WTC11 (cell line): Measurements from ENCODE around the gene RARRES2. TPM values are rescaled to one million over a fixed set of nuclear protein-coding genes. Genes with fewer than 3 reads are reported as not detected.

ENCODE experiments used
- ATAC-seq: fragments of 200-7000 bp; cut with Tn5 transposase; 2 replicates; pipeline ENCODE4 v1.10.0; 2021; ENCODE audit warnings: mild to moderate bottlenecking, moderate library complexity
- CTCF ChIA-PET: fragments of 300-600 bp; sonication (Branson Sonifier 250); formaldehyde crosslinking; loops from one replicate; lab custom pipeline; 2021; ENCODE audit warnings: antibody characterized with exemption; lab: Charles Lee
- POLR2A ChIA-PET: fragments of 350-600 bp; sonication (Branson Sonifier 250); formaldehyde crosslinking; loops from one replicate; lab custom pipeline; 2021; ENCODE audit warnings: antibody characterized with exemption; lab: Charles Lee
- DNase-seq: peaks from one replicate; pipeline ENCODE4 v3.0.0; 2021; ENCODE audit warnings: low spot score
- H3K27ac Mint-ChIP-seq: 2 replicates; pipeline ENCODE4 v1.8.0; 2021; ENCODE audit warnings: mixed read lengths
- H3K27me3 Mint-ChIP-seq: 2 replicates; pipeline ENCODE4 v1.8.0; 2021; ENCODE audit warnings: low read depth, mild to moderate bottlenecking, moderate library complexity, mixed read lengths
- H3K36me3 Mint-ChIP-seq: 2 replicates; pipeline ENCODE4 v1.8.0; 2021; ENCODE audit warnings: mixed read lengths
- H3K4me1 Mint-ChIP-seq: 2 replicates; pipeline ENCODE4 v1.8.0; 2022; ENCODE audit warnings: mixed read lengths
- H3K4me3 Mint-ChIP-seq: 2 replicates; pipeline ENCODE4 v1.8.0; 2021; ENCODE audit warnings: mild to moderate bottlenecking, moderate library complexity, mixed read lengths
- H3K9me3 Mint-ChIP-seq: 2 replicates; pipeline ENCODE4 v1.8.0; 2021; ENCODE audit warnings: mixed read lengths
- AFF4 ChIP-seq: sonication (generic); formaldehyde crosslinking; IDR thresholded peaks from 2 replicates; pipeline ENCODE4 v1.8.1; 2023; ENCODE audit warnings: mild to moderate bottlenecking, missing genetic modification reagents, borderline replicate concordance
- ATF1 ChIP-seq: sonication (generic); formaldehyde crosslinking; IDR thresholded peaks from 2 replicates; pipeline ENCODE4 v1.8.1; 2023; ENCODE audit warnings: mild to moderate bottlenecking, moderate library complexity, missing genetic modification reagents
- ATF2 ChIP-seq: sonication (generic); formaldehyde crosslinking; IDR thresholded peaks from 2 replicates; pipeline ENCODE4 v1.8.1; 2022; ENCODE audit warnings: low read depth, missing genetic modification reagents, borderline replicate concordance
- CREM ChIP-seq: sonication (generic); formaldehyde crosslinking; IDR thresholded peaks from 2 replicates; pipeline ENCODE4 v1.8.1; 2022; ENCODE audit warnings: mild to moderate bottlenecking, missing genetic modification reagents, moderate library complexity
- ELF4 ChIP-seq: sonication (generic); formaldehyde crosslinking; IDR thresholded peaks from 2 replicates; pipeline ENCODE4 v1.8.1; 2022; ENCODE audit warnings: low read depth, mild to moderate bottlenecking, moderate library complexity, missing genetic modification reagents
- ETV6 ChIP-seq: sonication (generic); formaldehyde crosslinking; IDR thresholded peaks from 2 replicates; pipeline ENCODE4 v1.8.1; 2022; ENCODE audit warnings: mild to moderate bottlenecking, missing genetic modification reagents
- FOXJ3 ChIP-seq: sonication (generic); formaldehyde crosslinking; IDR thresholded peaks from 2 replicates; pipeline ENCODE4 v1.9.0; 2021; ENCODE audit warnings: missing genetic modification reagents, mild to moderate bottlenecking, borderline replicate concordance
- FOXP1 ChIP-seq: sonication (generic); formaldehyde crosslinking; IDR thresholded peaks from 2 replicates; pipeline ENCODE4 v1.8.0; 2022; ENCODE audit warnings: missing genetic modification reagents, mild to moderate bottlenecking, moderate library complexity, borderline replicate concordance
- MYBL2 ChIP-seq: sonication (generic); formaldehyde crosslinking; IDR thresholded peaks from 2 replicates; pipeline ENCODE4 v1.8.1; 2023; ENCODE audit warnings: mild to moderate bottlenecking, moderate library complexity, missing genetic modification reagents
- NFATC4 ChIP-seq: fragments of 250-450 bp; sonication (Bioruptor Pico); IDR thresholded peaks from 2 replicates; pipeline ENCODE4 v1.9.0; 2021; ENCODE audit warnings: mild to moderate bottlenecking
- NFE2L1 ChIP-seq: sonication (generic); formaldehyde crosslinking; IDR thresholded peaks from 2 replicates; pipeline ENCODE4 v1.8.1; 2023; ENCODE audit warnings: missing genetic modification reagents
- NFYB ChIP-seq: sonication (generic); formaldehyde crosslinking; conservative IDR thresholded peaks from 2 replicates; pipeline ENCODE4 v1.8.0; 2022; ENCODE audit warnings: low read depth, missing genetic modification reagents
- NR1H2 ChIP-seq: sonication (generic); formaldehyde crosslinking; IDR thresholded peaks from 2 replicates; pipeline ENCODE4 v1.9.0; 2021; ENCODE audit warnings: mild to moderate bottlenecking, moderate library complexity, missing genetic modification reagents
- RELA ChIP-seq: sonication (generic); formaldehyde crosslinking; IDR thresholded peaks from 2 replicates; pipeline ENCODE4 v1.8.1; 2022; ENCODE audit warnings: missing genetic modification reagents, mild to moderate bottlenecking, borderline replicate concordance
- SP1 ChIP-seq: sonication (generic); formaldehyde crosslinking; conservative IDR thresholded peaks from 2 replicates; pipeline ENCODE4 v1.8.1; 2022; ENCODE audit warnings: missing genetic modification reagents
- TCF7 ChIP-seq: sonication (generic); formaldehyde crosslinking; IDR thresholded peaks from 2 replicates; pipeline ENCODE4 v1.8.0; 2022; ENCODE audit warnings: mild to moderate bottlenecking, low read depth, missing genetic modification reagents, moderate library complexity
- TEAD1 ChIP-seq: sonication (generic); formaldehyde crosslinking; IDR thresholded peaks from 2 replicates; pipeline ENCODE4 v1.8.0; 2022; ENCODE audit warnings: mild to moderate bottlenecking, missing genetic modification reagents
- ZBTB21 ChIP-seq: sonication (generic); formaldehyde crosslinking; IDR thresholded peaks from 2 replicates; pipeline ENCODE4 v1.8.1; 2023; ENCODE audit warnings: mild to moderate bottlenecking, missing genetic modification reagents, borderline replicate concordance
- ZBTB43 ChIP-seq: sonication (generic); formaldehyde crosslinking; IDR thresholded peaks from 2 replicates; pipeline ENCODE4 v1.8.1; 2023; ENCODE audit warnings: mild to moderate bottlenecking, missing genetic modification reagents
- ZNF232 ChIP-seq: sonication (generic); formaldehyde crosslinking; IDR thresholded peaks from 2 replicates; pipeline ENCODE4 v1.8.0; 2022; ENCODE audit warnings: mild to moderate bottlenecking, missing genetic modification reagents
- ZNF281 ChIP-seq: sonication (generic); formaldehyde crosslinking; IDR thresholded peaks from 2 replicates; pipeline ENCODE4 v1.8.0; 2023; ENCODE audit warnings: mild to moderate bottlenecking, missing genetic modification reagents
- total RNA-seq: library from RNA; stranded (reverse); gene quantifications from 3 replicates; pipeline ENCODE4 v1.2.3, GENCODE V29; 2021
- TF ChIP-seq, protein P1 (sequence below): sonication (generic); formaldehyde crosslinking; IDR thresholded peaks from 2 replicates; pipeline ENCODE4 v1.8.1; 2023; ENCODE audit warnings: mild to moderate bottlenecking, missing genetic modification reagents, moderate library complexity
- TF ChIP-seq, protein P2 (sequence below): sonication (generic); formaldehyde crosslinking; IDR thresholded peaks from 2 replicates; pipeline ENCODE4 v1.8.1; 2022; ENCODE audit warnings: low read depth, mild to moderate bottlenecking, moderate library complexity, missing genetic modification reagents, borderline replicate concordance
- TF ChIP-seq, protein P3 (sequence below): sonication (generic); formaldehyde crosslinking; IDR thresholded peaks from 2 replicates; pipeline ENCODE4 v1.8.0; 2022; ENCODE audit warnings: mild to moderate bottlenecking, missing genetic modification reagents

Gene RARRES2
- total RNA-seq, 1 experiment from 2014 or later, result 230 TPM

GRCh38 chr7:150371996-150372270, 30.5 kb upstream of the RARRES2 start (continued):
- no peak for TF ChIP-seq MYBL2 (CRISPR knock-in tag)
- TF ChIP-seq AFF4 (CRISPR knock-in tag), result no peak
- no peak for TF ChIP-seq CREM (CRISPR knock-in tag)
- TF ChIP-seq ZBTB21 (CRISPR knock-in tag), result no peak
- TF ChIP-seq, protein P1, sequence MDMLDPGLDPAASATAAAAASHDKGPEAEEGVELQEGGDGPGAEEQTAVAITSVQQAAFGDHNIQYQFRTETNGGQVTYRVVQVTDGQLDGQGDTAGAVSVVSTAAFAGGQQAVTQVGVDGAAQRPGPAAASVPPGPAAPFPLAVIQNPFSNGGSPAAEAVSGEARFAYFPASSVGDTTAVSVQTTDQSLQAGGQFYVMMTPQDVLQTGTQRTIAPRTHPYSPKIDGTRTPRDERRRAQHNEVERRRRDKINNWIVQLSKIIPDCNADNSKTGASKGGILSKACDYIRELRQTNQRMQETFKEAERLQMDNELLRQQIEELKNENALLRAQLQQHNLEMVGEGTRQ (CRISPR knock-in tag), result no peak
- TF ChIP-seq RELA (CRISPR knock-in tag), result no peak
- no peak for TF ChIP-seq ETV6
- TF ChIP-seq, protein P2, sequence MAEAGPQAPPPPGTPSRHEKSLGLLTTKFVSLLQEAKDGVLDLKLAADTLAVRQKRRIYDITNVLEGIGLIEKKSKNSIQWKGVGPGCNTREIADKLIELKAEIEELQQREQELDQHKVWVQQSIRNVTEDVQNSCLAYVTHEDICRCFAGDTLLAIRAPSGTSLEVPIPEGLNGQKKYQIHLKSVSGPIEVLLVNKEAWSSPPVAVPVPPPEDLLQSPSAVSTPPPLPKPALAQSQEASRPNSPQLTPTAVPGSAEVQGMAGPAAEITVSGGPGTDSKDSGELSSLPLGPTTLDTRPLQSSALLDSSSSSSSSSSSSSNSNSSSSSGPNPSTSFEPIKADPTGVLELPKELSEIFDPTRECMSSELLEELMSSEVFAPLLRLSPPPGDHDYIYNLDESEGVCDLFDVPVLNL (CRISPR knock-in tag), result no peak
- TF ChIP-seq, all 79 proteins: peak for 0

GRCh38 chr7:150371131-150371995, 29.9 kb upstream of the RARRES2 start:
- POLR2A ChIA-PET, result interaction anchor here (0.9 to 2.1 kb wide), 3 partner anchors 9 to 35 kb away, joined by 3 to 14 read pairs (median 5); a partner anchor contains a TSS

More at GRCh38 chr7:150371131-150371995, 29.9 kb upstream of the RARRES2 start:
- CTCF ChIA-PET, result interaction anchor here (1.0 kb wide), 1 partner anchor 9 kb away, joined by 3 read pairs; no protein-coding TSS in a partner anchor
- no peaks in the 10 kb centered on the region for H3K27me3 Mint-ChIP-seq
- peaks cover 32% of the 10 kb centered on the region for H3K36me3 Mint-ChIP-seq
- ATAC-seq, result no peak
- H3K4me3 Mint-ChIP-seq, result no peak overlapping the region
- TF ChIP-seq NFATC4 (CRISPR knock-in tag) (no peak), NFE2L1 (CRISPR knock-in tag) (no peak), ZBTB43 (CRISPR knock-in tag) (no peak), ATF2 (CRISPR knock-in tag) (no peak), TCF7 (CRISPR knock-in tag) (no peak), ZNF232 (CRISPR knock-in tag) (no peak), NFYB (CRISPR knock-in tag) (no peak), ELF4 (CRISPR knock-in tag) (no peak), FOXP1 (CRISPR knock-in tag) (no peak), SP1 (CRISPR knock-in tag) (no peak), FOXJ3 (CRISPR knock-in tag) (no peak), ZNF281 (CRISPR knock-in tag) (no peak), NR1H2 (CRISPR knock-in tag) (no peak), TEAD1 (CRISPR knock-in tag) (no peak), ATF1 (CRISPR knock-in tag) (no peak)
- TF ChIP-seq, protein P3, sequence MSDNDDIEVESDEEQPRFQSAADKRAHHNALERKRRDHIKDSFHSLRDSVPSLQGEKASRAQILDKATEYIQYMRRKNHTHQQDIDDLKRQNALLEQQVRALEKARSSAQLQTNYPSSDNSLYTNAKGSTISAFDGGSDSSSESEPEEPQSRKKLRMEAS (CRISPR knock-in tag), result no peak
- H3K9me3 Mint-ChIP-seq, result no peaks in the 10 kb centered on the region
- no peak overlapping the region for H3K27ac Mint-ChIP-seq
- DNase-seq, result peak; percentile 11
- H3K4me1 Mint-ChIP-seq, result peaks cover 62% of the 10 kb centered on the region
